C4-2B (cell line): ENCODE results near the gene EPHB6.

Source experiments
- ZFX ChIP-seq: fragments of 450-650 bp; IDR thresholded peaks from 2 replicates; pipeline ENCODE4 v1.6.1; 2017
- TF ChIP-seq, protein P1 (sequence below): fragments of 450-650 bp; conservative IDR thresholded peaks from 2 replicates; pipeline ENCODE4 v1.5.1; 2017; ENCODE audit warnings: mild to moderate bottlenecking

DNA sequence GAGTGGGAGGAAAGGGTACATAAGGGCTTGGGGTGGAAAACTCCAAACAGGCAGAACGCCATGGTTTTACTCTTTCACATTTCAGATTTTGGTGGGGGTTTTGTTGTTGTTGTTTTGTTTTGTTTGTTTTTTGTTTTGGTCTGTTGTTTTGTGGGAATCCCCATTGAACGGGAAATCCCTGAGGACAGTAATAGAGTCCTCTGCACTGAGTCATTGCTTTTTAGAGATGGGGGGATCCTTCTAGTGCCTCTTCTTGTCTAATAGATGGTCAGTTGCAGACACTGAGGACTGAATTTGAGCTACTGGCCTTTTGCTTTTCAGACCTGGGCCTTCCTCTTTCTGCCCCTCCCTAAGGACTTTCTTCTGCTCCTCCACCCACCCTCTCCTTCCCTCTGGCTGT is 58.7 kb downstream of the EPHB6 start:
- TF ChIP-seq, protein P1, sequence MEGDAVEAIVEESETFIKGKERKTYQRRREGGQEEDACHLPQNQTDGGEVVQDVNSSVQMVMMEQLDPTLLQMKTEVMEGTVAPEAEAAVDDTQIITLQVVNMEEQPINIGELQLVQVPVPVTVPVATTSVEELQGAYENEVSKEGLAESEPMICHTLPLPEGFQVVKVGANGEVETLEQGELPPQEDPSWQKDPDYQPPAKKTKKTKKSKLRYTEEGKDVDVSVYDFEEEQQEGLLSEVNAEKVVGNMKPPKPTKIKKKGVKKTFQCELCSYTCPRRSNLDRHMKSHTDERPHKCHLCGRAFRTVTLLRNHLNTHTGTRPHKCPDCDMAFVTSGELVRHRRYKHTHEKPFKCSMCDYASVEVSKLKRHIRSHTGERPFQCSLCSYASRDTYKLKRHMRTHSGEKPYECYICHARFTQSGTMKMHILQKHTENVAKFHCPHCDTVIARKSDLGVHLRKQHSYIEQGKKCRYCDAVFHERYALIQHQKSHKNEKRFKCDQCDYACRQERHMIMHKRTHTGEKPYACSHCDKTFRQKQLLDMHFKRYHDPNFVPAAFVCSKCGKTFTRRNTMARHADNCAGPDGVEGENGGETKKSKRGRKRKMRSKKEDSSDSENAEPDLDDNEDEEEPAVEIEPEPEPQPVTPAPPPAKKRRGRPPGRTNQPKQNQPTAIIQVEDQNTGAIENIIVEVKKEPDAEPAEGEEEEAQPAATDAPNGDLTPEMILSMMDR: no peak
- no peak for TF ChIP-seq ZFX
